SK-N-SH treated with all-trans-retinoic acid at 6 μM for 48 hours (cell line): ENCODE data around the gene NEAT1.

Source experiments
- ARNTL ChIP-seq: fragments of 450-650 bp; formaldehyde crosslinking; IDR thresholded peaks from 2 replicates; pipeline ENCODE4 v1.5.0; 2020; ENCODE audit warnings: low read depth, mild to moderate bottlenecking, moderate library complexity, borderline replicate concordance
- ESRRG ChIP-seq: fragments of 250-450 bp; sonication (Bioruptor Pico); IDR thresholded peaks from 2 replicates; pipeline ENCODE4 v1.6.1; 2021; ENCODE audit warnings: mild to moderate bottlenecking
- RARB ChIP-seq: fragments of 250-450 bp; sonication (Bioruptor Pico); IDR thresholded peaks from 2 replicates; pipeline ENCODE4 v1.8.0; 2021; ENCODE audit warnings: mild to moderate bottlenecking, moderate library complexity
- SNAI2 ChIP-seq: fragments of 250-450 bp; sonication (Bioruptor Pico); IDR thresholded peaks from 2 replicates; pipeline ENCODE4 v1.5.0; 2020; ENCODE audit warnings: mild to moderate bottlenecking, moderate library complexity
- TCF4 ChIP-seq: fragments of 250-450 bp; sonication (Bioruptor Pico); IDR thresholded peaks from 2 replicates; pipeline ENCODE4 v1.8.0; 2021; ENCODE audit warnings: mild to moderate bottlenecking, moderate library complexity, borderline replicate concordance
- ZC3H10 ChIP-seq: fragments of 250-450 bp; sonication (Bioruptor Pico); IDR thresholded peaks from 2 replicates; pipeline ENCODE4 v1.5.1; 2021; ENCODE audit warnings: mild to moderate bottlenecking, moderate library complexity
- ZFP3 ChIP-seq: fragments of 250-450 bp; sonication (Bioruptor Pico); IDR thresholded peaks from 2 replicates; pipeline ENCODE4 v1.5.0; 2020; ENCODE audit warnings: mild to moderate bottlenecking, moderate library complexity
- ZFP30 ChIP-seq: fragments of 450-650 bp; formaldehyde crosslinking; IDR thresholded peaks from 2 replicates; pipeline ENCODE4 v1.5.0; 2022; ENCODE audit warnings: mild to moderate bottlenecking, moderate library complexity
- ZNF70 ChIP-seq: fragments of 450-650 bp; formaldehyde crosslinking; IDR thresholded peaks from 2 replicates; pipeline ENCODE4 v1.5.0; 2020; ENCODE audit warnings: mild to moderate bottlenecking, moderate library complexity
- TF ChIP-seq, protein P1 (sequence below): fragments of 250-450 bp; sonication (Bioruptor Pico); IDR thresholded peaks from 2 replicates; pipeline ENCODE4 v1.8.0; 2021; ENCODE audit warnings: low read depth, mild to moderate bottlenecking, moderate library complexity, borderline replicate concordance
- TF ChIP-seq, protein P2 (sequence below): fragments of 250-450 bp; sonication (Bioruptor Pico); IDR thresholded peaks from 2 replicates; pipeline ENCODE4 v1.8.0; 2020; ENCODE audit warnings: mild to moderate bottlenecking, moderate library complexity, borderline replicate concordance
- TF ChIP-seq, protein P3 (sequence below): fragments of 250-450 bp; sonication (Bioruptor Pico); IDR thresholded peaks from 2 replicates; pipeline ENCODE4 v1.5.1; 2020; ENCODE audit warnings: low read depth, mild to moderate bottlenecking, moderate library complexity
- TF ChIP-seq, protein P4 (sequence below): fragments of 250-450 bp; sonication (Bioruptor Pico); IDR thresholded peaks from 2 replicates; pipeline ENCODE4 v1.5.1; 2021; ENCODE audit warnings: mild to moderate bottlenecking, moderate library complexity

DNA sequence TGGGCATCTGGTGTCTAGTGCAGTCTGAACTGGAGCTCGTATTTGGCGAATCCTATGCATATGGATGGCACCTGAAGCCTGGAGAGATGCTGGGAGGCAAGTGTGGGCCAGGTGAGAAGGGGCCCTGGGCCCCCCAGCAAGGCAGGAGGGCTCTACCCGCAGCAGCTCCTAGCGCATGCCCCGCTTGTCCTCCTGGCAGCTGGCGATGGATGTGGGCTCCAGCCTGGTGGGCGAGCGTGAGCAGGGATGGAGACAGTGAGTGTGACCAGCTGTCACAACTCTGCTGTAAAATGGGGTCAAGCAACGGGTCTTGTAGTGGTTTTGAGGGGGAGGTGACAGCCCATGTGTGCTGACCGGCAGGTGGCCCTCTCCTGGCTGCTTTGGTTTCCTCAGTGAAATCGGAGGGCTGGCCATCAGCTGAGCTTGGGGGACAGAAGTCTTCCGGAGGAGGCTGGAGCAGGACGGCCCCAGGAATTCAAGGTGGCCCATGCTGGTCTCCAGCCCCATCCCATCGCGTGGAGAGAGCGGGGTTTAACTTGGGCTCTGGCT lies 24.2 kb upstream of the NEAT1 start:
- TF ChIP-seq ESRRG (CRISPR knock-in tag) = no peak
- TF ChIP-seq, protein P1, sequence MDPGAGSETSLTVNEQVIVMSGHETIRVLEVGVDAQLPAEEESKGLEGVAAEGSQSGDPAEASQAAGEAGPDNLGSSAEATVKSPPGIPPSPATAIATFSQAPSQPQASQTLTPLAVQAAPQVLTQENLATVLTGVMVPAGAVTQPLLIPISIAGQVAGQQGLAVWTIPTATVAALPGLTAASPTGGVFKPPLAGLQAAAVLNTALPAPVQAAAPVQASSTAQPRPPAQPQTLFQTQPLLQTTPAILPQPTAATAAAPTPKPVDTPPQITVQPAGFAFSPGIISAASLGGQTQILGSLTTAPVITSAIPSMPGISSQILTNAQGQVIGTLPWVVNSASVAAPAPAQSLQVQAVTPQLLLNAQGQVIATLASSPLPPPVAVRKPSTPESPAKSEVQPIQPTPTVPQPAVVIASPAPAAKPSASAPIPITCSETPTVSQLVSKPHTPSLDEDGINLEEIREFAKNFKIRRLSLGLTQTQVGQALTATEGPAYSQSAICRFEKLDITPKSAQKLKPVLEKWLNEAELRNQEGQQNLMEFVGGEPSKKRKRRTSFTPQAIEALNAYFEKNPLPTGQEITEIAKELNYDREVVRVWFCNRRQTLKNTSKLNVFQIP (CRISPR knock-in tag) = no peak
- no peak for TF ChIP-seq ZC3H10 (CRISPR knock-in tag)
- TF ChIP-seq, protein P2, sequence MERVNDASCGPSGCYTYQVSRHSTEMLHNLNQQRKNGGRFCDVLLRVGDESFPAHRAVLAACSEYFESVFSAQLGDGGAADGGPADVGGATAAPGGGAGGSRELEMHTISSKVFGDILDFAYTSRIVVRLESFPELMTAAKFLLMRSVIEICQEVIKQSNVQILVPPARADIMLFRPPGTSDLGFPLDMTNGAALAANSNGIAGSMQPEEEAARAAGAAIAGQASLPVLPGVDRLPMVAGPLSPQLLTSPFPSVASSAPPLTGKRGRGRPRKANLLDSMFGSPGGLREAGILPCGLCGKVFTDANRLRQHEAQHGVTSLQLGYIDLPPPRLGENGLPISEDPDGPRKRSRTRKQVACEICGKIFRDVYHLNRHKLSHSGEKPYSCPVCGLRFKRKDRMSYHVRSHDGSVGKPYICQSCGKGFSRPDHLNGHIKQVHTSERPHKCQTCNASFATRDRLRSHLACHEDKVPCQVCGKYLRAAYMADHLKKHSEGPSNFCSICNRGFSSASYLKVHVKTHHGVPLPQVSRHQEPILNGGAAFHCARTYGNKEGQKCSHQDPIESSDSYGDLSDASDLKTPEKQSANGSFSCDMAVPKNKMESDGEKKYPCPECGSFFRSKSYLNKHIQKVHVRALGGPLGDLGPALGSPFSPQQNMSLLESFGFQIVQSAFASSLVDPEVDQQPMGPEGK (CRISPR knock-in tag) = no peak
- TF ChIP-seq ZFP3 (CRISPR knock-in tag) = no peak
- TF ChIP-seq TCF4 (CRISPR knock-in tag) = no peak
- TF ChIP-seq SNAI2 = no peak
- no peak for TF ChIP-seq ZNF70 (CRISPR knock-in tag)
- TF ChIP-seq ARNTL = no peak
- TF ChIP-seq, protein P3, sequence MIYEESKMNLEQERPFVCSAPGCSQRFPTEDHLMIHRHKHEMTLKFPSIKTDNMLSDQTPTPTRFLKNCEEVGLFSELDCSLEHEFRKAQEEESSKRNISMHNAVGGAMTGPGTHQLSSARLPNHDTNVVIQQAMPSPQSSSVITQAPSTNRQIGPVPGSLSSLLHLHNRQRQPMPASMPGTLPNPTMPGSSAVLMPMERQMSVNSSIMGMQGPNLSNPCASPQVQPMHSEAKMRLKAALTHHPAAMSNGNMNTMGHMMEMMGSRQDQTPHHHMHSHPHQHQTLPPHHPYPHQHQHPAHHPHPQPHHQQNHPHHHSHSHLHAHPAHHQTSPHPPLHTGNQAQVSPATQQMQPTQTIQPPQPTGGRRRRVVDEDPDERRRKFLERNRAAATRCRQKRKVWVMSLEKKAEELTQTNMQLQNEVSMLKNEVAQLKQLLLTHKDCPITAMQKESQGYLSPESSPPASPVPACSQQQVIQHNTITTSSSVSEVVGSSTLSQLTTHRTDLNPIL (CRISPR knock-in tag) = no peak
- no peak for TF ChIP-seq ZFP30 (CRISPR knock-in tag)
- no peak for TF ChIP-seq RARB
- TF ChIP-seq, protein P4, sequence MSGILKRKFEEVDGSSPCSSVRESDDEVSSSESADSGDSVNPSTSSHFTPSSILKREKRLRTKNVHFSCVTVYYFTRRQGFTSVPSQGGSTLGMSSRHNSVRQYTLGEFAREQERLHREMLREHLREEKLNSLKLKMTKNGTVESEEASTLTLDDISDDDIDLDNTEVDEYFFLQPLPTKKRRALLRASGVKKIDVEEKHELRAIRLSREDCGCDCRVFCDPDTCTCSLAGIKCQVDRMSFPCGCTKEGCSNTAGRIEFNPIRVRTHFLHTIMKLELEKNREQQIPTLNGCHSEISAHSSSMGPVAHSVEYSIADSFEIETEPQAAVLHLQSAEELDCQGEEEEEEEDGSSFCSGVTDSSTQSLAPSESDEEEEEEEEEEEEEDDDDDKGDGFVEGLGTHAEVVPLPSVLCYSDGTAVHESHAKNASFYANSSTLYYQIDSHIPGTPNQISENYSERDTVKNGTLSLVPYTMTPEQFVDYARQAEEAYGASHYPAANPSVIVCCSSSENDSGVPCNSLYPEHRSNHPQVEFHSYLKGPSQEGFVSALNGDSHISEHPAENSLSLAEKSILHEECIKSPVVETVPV (CRISPR knock-in tag) = no peak
